Mesenteric fat pad (tissue), 1 donor: ENCODE measurements around the gene C6orf62. TPM values are rescaled to one million over a fixed set of nuclear protein-coding genes. Genes with fewer than 3 reads are reported as not detected.
"Not testable (repeated sequence)": the region's sequence is repeated elsewhere in the genome, so short reads cannot be mapped to it uniquely, and the experiment has no call there.

Source experiments
- DNase-seq: peaks from one replicate; pipeline ENCODE4 v3.0.0-alpha.2; 2020; ENCODE audit warnings: low spot score
- long read RNA-seq: library from polyadenylated mRNA; unstranded; transcript quantifications from one replicate; pipeline ENCODE4 v2.0.0, GENCODE V29; 2020
- total RNA-seq: library from RNA; stranded (reverse); fragmentation: NEBNext Ultra II Directional; extraction: Animal tissue kit (Norgen Biotek cat#: 25700); gene quantifications from one replicate; pipeline ENCODE4 v1.2.1, GENCODE V29; 2021
- donor health status: DM: yes; HTN: yes; CAD: no.

Gene C6orf62
- 99.2 TPM for total RNA-seq
- long read RNA-seq, full-length matches to known transcripts, result 58 of 80 reads
- long read RNA-seq, partial matches to known transcripts, result 13 of 80 reads
- long read RNA-seq, other reads (novel, unspliced or antisense), result 9 of 80 reads

- DNase-seq, result no peak
Measured at GRCh38 chr6:24719125-24719971, at the start of gene C6orf62. TSS of gene C6orf62 (minus strand) at chr6:24719154. CDS start at chr6:24718668, 486 bp downstream.

GRCh38 chr6:24768361-24768760 lies 49.4 kb upstream of the C6orf62 start:
- DNase-seq, result no peak

DNA sequence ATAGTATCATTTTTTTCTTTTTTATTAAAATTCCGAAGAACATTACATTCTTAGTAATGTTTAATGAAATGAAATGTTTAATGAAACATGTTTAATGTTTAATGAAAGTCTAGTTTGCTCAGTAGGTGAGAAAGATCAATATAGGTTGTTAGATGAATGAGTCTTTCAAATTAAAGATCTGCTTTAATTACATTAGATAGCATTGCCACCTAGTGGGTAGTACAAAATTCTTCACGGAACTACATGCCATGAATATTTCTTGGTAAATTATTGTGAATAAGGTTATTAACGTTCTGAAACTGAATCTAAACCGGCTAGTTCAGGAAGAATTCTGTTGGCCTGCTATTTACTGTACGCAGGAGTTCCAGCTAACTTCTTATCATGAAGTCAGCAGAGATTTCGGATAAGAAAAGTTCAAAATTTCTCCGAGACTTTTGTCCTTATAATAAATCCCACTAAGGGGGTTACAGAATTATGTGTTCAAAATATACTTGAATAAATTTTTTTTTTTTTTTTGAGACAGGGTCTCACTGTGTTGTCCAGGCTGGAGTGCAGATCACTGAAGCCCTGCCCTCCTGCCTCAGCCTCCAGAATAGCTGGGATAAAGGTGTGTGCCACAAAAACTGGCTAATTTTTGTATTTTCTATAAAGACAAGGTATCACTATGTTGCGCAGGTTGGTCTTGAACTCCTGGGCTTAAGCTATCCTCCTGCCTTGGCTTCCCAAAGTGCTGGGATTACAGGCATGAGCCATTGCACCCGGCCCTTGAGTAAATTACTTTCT lies 47.9 kb upstream of the C6orf62 start:
- DNase-seq, result no peak

DNA sequence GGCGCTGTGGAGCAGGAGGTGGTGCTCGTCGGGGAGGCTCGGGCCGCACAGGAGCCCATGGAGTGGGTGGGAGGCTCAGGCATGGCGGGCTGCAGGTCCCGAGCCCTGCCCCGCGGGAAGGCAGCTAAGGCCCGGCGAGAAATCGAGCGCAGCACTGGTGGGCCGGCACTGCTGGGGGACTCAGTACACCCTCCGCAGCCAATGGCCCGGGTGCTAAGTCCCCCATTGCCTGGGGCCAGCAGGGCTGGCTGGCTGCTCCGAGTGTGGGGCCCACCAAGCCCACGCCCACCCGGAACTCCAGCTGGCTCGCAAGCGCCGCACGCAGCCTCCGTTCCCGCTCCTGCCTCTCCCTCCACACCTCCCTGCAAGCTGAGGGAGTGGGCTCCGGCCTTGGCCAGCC lies 47.0 kb upstream of the C6orf62 start:
- DNase-seq, result not testable (repeated sequence)

DNA sequence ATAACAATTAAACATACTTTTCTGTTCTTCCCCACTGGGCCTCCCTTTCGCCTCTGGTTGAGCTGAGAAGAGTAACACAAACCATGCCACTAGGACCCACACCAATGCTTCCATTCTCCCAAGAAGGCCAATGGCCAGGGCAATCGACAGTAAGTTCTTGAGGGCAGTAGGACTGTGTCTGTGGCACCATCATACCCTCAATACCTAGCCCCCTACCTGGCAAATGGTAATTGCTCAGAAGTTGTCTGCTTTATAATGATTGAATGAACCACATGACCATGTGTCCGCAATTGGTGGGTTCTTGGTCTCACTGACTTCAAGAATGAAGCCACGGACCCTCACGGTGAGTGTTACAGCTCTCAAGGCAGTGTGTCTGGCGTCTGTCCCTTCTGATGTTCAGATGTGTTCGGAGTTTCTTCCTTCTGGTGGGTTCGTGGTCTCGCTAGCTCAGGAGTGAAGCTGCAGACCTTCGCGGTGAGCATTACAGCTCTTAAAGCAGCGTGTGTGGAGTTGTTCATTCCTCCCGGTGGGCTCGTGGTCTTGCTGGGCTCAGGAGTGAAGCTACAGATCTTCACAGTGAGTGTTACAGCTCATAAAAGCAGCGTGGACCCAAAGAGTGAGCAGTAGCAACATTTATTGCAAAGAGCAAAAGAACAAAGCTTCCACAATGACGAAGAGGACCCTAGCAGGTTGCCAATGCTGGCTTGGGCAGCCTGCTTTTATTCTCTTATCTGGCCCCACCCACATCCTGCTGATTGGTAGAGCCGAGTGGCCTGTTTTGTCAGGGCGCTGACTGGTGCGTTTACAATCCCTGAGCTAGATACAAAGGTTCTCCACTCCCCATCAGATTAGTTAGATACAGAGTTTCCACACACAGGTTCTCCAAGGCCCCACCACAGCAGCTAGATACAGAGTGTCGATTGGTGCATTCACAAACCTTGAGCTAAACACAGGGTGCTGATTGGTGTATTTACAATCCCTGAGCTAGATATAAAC lies 46.2 kb upstream of the C6orf62 start:
- peak; percentile 28 for DNase-seq

DNA sequence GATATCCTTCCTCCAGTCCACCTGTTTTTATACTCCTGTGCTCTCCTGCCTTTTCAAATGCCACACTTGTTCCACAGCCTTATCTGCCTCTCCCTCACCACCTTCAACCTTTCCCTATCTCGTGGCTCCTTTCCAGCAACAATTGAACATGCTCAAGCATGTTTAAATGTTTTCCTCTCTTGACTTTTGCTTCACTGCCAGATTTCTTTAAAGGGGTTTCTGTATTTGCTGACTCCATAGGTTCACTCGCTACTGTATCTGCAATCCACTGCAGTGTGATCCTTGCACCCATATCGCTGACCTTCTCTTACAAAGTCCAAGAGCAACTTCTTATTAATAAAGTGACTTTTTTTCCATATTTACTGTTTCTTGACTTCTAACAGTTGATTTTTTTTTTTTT lies 44.6 kb upstream of the C6orf62 start:
- no peak for DNase-seq

DNA sequence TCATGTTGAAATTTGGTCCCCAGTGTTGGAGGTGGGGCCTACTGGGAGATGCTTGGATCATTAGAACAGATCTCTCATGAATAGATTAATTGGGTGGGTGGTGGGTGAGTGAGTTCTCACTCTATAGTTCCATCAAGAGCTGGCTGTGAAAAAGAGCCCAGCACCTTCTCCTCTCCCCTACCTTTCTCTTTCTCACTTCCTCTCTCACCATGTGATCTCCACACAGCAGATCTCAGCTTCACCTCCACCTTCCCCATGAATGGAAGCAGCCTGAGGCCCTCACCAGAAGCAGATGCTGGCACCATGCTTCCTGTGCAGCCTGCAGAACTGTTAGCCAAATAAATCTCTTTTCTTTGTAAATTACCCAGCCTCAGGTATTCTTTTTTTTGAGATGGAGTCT lies 42.9 kb upstream of the C6orf62 start:
- no peak for DNase-seq

- no peak for DNase-seq
Measured at GRCh38 chr6:24761193-24761835, 42.4 kb upstream of the C6orf62 start.

GRCh38 chr6:24760210-24760609 lies 41.3 kb upstream of the C6orf62 start:
- DNase-seq, result no peak

DNA sequence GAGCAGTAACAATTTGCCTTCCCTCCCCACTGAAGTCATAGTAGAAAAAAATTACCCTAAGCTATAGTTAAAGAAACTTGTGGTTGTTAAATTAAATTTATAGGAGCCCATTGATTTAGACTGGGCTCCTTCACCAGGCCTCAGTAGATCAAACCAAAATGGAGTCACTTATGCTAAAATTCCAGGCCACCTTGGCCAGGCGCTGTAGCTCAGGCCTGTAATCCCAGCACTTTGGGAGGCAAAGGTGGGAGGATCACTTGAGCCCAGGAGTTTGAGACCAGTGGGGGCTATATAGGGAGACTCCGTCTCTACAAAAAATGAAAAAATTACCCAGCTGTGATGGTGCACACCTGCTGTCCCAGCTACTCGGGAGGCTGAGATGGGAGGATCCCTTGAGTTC lies 40.8 kb upstream of the C6orf62 start:
- no peak for DNase-seq

DNA sequence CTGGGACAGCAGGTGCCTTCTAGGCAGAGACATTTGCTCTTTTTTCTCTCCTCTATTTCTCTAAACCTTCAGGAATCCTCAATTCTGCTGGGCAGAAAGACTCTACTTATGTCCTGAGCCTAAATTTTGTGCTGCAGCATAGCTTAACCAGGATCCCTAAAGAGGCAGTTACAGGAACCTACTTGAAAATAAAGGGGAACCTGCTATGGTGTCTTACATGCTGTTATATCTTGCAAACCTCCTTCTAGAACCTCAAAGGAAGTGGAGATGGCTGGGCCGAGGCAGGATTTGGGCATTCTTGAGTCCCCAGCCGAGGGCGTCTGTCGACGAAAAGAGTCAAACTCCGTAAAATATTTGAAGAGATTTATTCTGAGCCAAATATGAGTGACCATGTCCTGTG lies 38.7 kb upstream of the C6orf62 start:
- no peak for DNase-seq

DNA sequence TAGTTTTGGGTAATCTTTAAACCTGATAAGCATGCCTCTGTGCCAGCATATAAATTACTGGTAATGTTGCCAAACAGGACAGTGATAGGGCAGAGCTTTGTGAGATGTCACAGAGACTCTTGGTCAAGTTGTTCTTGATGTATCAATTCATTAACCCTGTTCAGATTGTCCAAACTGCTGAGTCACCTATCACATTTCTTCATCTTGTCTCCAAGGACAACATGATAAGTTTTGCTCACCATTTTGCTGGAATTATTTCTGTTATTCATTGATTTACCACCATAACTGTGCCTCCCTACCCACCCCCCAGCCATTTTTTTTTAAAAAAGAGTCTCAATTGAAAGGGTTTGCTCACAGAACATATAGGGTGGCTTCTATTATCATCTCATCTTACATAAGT lies 36.3 kb upstream of the C6orf62 start:
- DNase-seq, result no peak

GRCh38 chr6:24754378-24754777 lies 35.4 kb upstream of the C6orf62 start:
- not testable (repeated sequence) for DNase-seq

DNA sequence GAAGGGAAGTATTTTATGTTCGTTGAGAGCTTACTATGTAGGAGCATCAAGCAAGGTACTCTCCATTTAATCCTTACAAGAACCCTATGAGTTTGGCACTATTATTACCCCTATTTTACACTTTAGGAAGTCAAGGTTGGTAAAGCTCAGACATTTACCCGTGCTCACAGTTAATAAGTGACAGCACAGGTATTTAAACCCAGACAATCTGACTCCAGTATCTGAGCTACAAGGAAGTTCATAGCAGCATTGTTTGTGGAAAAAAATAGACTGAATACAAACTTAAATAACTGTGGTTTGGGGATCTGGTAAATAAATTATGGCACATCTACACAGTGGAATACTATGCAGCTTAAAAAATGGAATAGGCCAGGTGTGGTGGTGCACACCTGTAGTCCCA lies 34.6 kb upstream of the C6orf62 start:
- DNase-seq, result no peak

DNA sequence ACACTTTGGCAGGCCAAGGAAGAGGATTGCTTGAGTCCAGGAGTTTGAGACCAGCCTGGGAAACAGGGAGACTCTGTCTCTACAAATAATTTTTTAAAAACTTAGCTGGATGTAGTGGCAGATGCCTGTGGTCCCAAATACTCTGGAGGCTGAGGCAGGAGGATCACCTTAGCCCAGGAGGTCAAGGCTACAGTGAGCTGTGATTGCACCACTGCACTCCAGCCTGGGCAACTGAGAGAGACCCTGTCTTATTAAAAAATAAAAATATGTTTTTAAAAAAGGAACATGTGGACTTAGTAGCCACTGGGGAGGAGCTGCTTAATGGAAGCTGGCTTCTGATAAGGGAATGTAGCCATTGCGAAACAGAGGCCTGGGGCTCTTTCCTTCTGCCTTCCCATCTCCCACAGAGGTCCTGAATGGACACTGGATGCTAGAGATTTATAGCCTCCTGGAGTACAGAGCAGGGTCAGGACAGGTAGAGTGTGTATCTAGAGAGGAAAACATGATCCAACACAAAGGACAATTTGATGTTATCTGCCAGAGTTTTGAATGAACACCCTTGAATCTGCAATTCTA lies 34.1 kb upstream of the C6orf62 start:
- no peak for DNase-seq

DNA sequence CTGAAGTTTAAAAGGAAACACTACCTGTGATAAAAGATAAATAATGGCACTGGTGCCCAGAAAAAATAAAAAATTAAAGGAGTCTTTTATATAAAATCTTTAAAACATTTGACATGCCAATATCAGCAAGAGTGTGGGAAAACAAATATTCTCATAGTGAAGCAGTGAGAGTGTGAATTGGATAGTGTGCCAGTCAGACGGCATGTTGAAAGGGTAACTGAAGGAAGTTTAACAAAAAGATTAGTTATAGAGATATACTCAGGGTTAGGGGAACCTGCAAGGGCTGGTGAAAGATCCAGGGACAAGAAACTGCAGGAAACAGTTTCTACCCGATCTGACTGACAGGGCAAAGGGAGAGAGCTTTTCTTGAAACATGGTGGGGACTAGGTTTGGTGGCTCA lies 33.5 kb upstream of the C6orf62 start:
- DNase-seq, result no peak

DNA sequence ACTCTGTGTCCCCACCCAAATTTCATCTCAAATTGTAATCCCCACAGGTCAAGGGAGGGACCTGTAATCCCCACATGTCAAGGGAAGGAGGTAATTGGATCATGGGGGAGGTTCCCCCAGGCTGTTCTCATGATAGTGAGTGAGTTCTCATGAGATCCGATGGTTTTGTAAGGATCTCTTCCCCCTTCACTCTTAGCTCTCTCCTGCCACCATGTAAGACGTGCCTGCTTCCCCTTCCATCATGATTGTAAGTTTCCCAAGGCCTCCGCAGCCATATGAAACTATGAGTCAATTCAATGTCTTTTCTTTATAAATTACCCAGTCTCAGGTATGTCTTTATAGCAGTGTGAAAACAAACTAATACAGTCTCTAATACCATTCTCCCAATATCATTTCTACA lies 31.9 kb upstream of the C6orf62 start:
- DNase-seq, result not testable (repeated sequence)

DNA sequence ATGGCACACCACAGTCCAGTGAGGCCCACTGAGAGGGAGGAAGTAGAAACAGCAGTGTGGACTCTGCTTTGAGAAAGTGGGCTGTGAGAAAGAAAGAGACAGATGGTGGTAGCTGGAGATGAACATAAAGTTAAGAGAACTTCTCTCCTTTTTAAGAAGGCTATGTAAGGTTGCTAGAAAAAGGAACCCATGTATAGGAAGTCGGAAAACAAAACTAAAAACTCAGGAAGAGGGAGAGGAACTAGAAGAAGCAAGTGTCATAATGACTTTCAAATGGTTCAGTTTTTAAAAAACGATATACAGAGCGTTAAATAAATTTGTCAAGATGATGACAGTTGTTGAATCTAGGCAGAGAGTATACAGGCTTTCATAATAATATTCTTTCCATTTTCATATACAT lies 30.3 kb upstream of the C6orf62 start:
- DNase-seq, result no peak

- no peak for DNase-seq
Measured at GRCh38 chr6:24744911-24745310, 26.0 kb upstream of the C6orf62 start.

GRCh38 chr6:24743944-24744335 lies 25.0 kb upstream of the C6orf62 start:
- no peak for DNase-seq
